ENCODE data around the gene PACS1. TPM values are rescaled to one million over a fixed set of nuclear protein-coding genes. Genes with fewer than 3 reads are reported as not detected.
A peak's percentile ranks its signal among the peaks of the same experiment; 100 is the strongest.

Gene PACS1
- total RNA-seq, 1 donor from 2014 or later = 24.9 TPM

DNA sequence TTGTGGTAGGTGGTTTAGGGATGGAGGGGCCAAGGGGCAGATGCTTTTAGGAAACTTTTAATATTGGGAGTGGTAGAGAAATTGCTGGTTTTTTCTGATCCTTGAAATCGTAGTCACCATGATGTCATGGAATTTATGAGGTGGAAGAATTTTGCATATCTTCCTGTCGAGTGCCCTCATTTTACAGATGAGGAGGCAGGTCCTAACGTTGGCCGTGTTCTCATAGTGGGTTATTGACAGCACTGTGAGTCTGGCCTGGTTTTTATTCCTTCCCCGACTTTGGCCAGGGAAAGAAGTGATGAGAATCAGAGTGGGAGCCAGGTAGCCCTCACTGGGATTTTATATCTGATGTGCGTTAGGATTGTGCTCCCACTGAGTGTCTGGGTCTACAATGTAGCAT, 8.8 kb upstream of the PACS1 start:
- TF ChIP-seq, protein P1, sequence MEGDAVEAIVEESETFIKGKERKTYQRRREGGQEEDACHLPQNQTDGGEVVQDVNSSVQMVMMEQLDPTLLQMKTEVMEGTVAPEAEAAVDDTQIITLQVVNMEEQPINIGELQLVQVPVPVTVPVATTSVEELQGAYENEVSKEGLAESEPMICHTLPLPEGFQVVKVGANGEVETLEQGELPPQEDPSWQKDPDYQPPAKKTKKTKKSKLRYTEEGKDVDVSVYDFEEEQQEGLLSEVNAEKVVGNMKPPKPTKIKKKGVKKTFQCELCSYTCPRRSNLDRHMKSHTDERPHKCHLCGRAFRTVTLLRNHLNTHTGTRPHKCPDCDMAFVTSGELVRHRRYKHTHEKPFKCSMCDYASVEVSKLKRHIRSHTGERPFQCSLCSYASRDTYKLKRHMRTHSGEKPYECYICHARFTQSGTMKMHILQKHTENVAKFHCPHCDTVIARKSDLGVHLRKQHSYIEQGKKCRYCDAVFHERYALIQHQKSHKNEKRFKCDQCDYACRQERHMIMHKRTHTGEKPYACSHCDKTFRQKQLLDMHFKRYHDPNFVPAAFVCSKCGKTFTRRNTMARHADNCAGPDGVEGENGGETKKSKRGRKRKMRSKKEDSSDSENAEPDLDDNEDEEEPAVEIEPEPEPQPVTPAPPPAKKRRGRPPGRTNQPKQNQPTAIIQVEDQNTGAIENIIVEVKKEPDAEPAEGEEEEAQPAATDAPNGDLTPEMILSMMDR (conservative IDR thresholded peaks at IDR 0.05; ENCODE audit: low read depth, low read length) = no peak
- no peak overlapping the region for H3K4me3 ChIP-seq (ENCODE audit: low read depth, low read length)
- no peak for DNase-seq (ENCODE audit: low read depth)

- TF ChIP-seq, protein P1 (conservative IDR thresholded peaks at IDR 0.05; ENCODE audit: low read depth, low read length) = no peak
- DNase-seq (ENCODE audit: low read depth) = no peak
These were observed 7.7 kb upstream of the PACS1 start for GRCh38 chr11:66062408-66062807.

GRCh38 chr11:66063900-66064299, 6.2 kb upstream of the PACS1 start:
- H3K4me3 ChIP-seq (ENCODE audit: low read depth, low read length) = no peak overlapping the region
- no peak for DNase-seq (ENCODE audit: low read depth)
- TF ChIP-seq, protein P1 (conservative IDR thresholded peaks at IDR 0.05; ENCODE audit: low read depth, low read length) = no peak

More at GRCh38 chr11:66062408-66062807, 7.7 kb upstream of the PACS1 start:
- no peak overlapping the region for H3K4me3 ChIP-seq (ENCODE audit: low read depth, low read length)

- TF ChIP-seq, protein P1 (conservative IDR thresholded peaks at IDR 0.05; ENCODE audit: low read depth, low read length) = no peak
- DNase-seq (ENCODE audit: low read depth) = no peak
These were observed 5.5 kb upstream of the PACS1 start for GRCh38 chr11:66064571-66064970.

GRCh38 chr11:66066751-66067150, 3.3 kb upstream of the PACS1 start:
- TF ChIP-seq, protein P1 (conservative IDR thresholded peaks at IDR 0.05; ENCODE audit: low read depth, low read length) = no peak
- no peak for DNase-seq (ENCODE audit: low read depth)
- H3K4me3 ChIP-seq (ENCODE audit: low read depth, low read length) = no peak overlapping the region

More at GRCh38 chr11:66064571-66064970, 5.5 kb upstream of the PACS1 start:
- no peak overlapping the region for H3K4me3 ChIP-seq (ENCODE audit: low read depth, low read length)

DNA sequence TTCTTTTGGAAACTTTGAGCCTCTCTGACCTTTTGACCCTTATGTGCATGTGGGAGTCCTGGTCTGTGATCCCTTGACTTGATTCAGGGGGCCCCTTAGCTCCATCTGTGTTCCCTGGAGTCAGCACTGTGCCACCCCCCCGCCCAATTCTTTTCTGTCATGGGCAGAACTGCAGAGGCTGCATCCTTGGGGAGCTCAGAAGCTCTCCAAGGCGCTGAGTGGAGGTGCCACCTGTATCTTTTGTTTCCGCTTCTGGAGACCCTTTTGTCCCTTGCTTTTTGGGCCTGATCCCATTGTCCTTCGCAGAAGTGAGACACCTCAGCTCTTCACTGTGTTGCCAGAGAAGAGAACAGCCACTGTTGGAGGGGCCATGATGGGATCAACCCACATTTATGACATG, 2.4 kb upstream of the PACS1 start:
- H3K4me3 ChIP-seq (ENCODE audit: low read depth, low read length) = no peak overlapping the region
- TF ChIP-seq, protein P1 (conservative IDR thresholded peaks at IDR 0.05; ENCODE audit: low read depth, low read length) = no peak
- no peak for DNase-seq (ENCODE audit: low read depth)

DNA sequence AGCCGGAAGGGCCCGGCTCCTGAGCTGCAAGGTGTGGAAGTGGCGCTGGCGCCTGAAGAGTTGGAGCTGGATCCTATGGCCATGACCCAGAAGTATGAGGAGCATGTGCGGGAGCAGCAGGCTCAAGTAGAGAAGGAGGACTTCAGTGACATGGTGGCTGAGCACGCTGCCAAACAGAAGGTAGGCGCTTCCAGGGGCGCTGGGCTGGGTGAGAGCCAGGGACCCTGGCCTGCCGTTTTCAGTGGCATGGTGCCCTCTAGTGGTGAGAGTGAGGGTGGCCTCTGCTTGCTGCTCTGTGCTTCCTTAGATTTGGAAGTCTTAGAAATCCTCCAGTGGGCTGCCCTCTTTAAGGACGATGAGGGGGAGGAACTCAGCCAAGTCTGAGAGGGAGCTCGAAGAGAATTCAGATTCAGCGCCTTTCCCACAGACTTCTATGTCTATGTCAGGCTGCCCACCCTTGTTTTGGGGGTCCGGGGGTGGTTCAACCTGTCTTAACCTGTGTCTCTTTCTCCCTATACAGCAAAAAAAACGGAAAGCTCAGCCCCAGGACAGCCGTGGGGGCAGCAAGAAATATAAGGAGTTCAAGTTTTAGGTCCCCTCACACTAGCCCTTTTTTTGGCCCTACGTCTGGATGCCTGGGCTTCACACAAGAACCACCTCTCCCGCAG, 1.8 kb upstream of the PACS1 start:
- TF ChIP-seq, protein P1 (conservative IDR thresholded peaks at IDR 0.05; ENCODE audit: low read depth, low read length) = peak; percentile 91
- H3K4me3 ChIP-seq (ENCODE audit: low read depth, low read length) = no peak overlapping the region
- no peak for DNase-seq (ENCODE audit: low read depth)

Data from epithelial cell of proximal tubule (primary cell).